Keratinocyte (primary cell): ENCODE measurements around the gene PKNOX2. TPM values are rescaled to one million over a fixed set of nuclear protein-coding genes. Genes with fewer than 3 reads are reported as not detected.

Experiments used
- DNase-seq: peaks from one replicate; pipeline ENCODE4 v3.0.0-alpha.2; 2011; ENCODE audit warnings: low read depth, missing footprints, low spot score
- FAIRE-seq: peaks from 2 replicates; lab custom pipeline; 2011; peaks lifted over from hg19 to GRCh38; lab: Jason Lieb, UNC
- H2AFZ ChIP-seq: 2 replicates; pipeline ENCODE4 v1.6.0; 2012; ENCODE audit warnings: low read length, control low read depth, inconsistent platforms; ENCODE audit not compliant: control insufficient read depth
- H3K27ac ChIP-seq: 2 replicates; pipeline ENCODE4 v1.5.1; 2011; ENCODE audit warnings: low read length; ENCODE audit not compliant: control insufficient read depth, insufficient read depth
- H3K27me3 ChIP-seq: 3 replicates; pipeline ENCODE4 v1.6.0; 2011; ENCODE audit warnings: low read length; ENCODE audit not compliant: control insufficient read depth, insufficient read depth; ENCODE audit errors: extremely low read depth
- H3K36me3 ChIP-seq, 2 experiments: 2 replicates in 1 of 2; 3 replicates in 1 of 2; pipeline ENCODE4 v1.5.1; 2011; ENCODE audit warnings: low read length in 2 of 2, mild to moderate bottlenecking in 1 of 2; ENCODE audit not compliant: control insufficient read depth in 2 of 2, insufficient read depth in 2 of 2; ENCODE audit errors: extremely low read depth in 1 of 2
- H3K4me1 ChIP-seq: 3 replicates; pipeline ENCODE4 v1.5.1; 2011; ENCODE audit warnings: low read length; ENCODE audit not compliant: control insufficient read depth, insufficient read depth; ENCODE audit errors: extremely low read depth
- H3K4me2 ChIP-seq: 3 replicates; pipeline ENCODE4 v1.6.0; 2011; ENCODE audit warnings: low read depth, low read length; ENCODE audit not compliant: control insufficient read depth, insufficient read depth; ENCODE audit errors: extremely low read depth
- H3K4me3 ChIP-seq, 3 experiments: fragments of 200-600 bp in 1 of 3; sonication (generic) in 1 of 3; 2 replicates in 2 of 3; 3 replicates in 1 of 3; pipeline ENCODE4 v1.5.1; 2011 to 2016; ENCODE audit warnings: low read length in 3 of 3, mild to moderate bottlenecking in 3 of 3, control low read depth in 2 of 3, inconsistent platforms in 1 of 3, low read depth in 1 of 3, mixed read lengths in 1 of 3, mixed run types in 1 of 3, moderate library complexity in 1 of 3; ENCODE audit not compliant: control insufficient read depth in 2 of 3, insufficient read depth in 2 of 3; ENCODE audit errors: extremely low read depth in 1 of 3
- H3K79me2 ChIP-seq: 2 replicates; pipeline ENCODE4 v1.6.0; 2012; ENCODE audit warnings: low read length; ENCODE audit not compliant: control insufficient read depth, insufficient read depth
- H3K9ac ChIP-seq: 3 replicates; pipeline ENCODE4 v1.6.0; 2011; ENCODE audit warnings: low read length; ENCODE audit not compliant: control insufficient read depth, insufficient read depth; ENCODE audit errors: extremely low read depth
- H3K9me1 ChIP-seq: 3 replicates; pipeline ENCODE4 v1.6.0; 2011; ENCODE audit warnings: low read length; ENCODE audit not compliant: control insufficient read depth, insufficient read depth; ENCODE audit errors: extremely low read depth
- H3K9me3 ChIP-seq: 2 replicates; pipeline ENCODE4 v1.5.1; 2012; ENCODE audit warnings: low read depth, low read length; ENCODE audit not compliant: control insufficient read depth
- H4K20me1 ChIP-seq: 3 replicates; pipeline ENCODE4 v1.6.0; 2011; ENCODE audit warnings: low read length; ENCODE audit not compliant: control insufficient read depth, insufficient read depth; ENCODE audit errors: extremely low read depth
- EZH2 ChIP-seq: IDR thresholded peaks from one replicate; pipeline ENCODE4 v1.6.1; 2012; ENCODE audit warnings: inconsistent platforms, mild to moderate bottlenecking, low read length, moderate library complexity
- dilution Hi-C: fragments of 300-500 bp; cut with MboI; formaldehyde crosslinking; loops from one replicate; pipeline ENCODE4 v1.7.0; 2020; ENCODE audit warnings: low sequenced_read_pairs; ENCODE audit not compliant: extremely low pct_ligation_motif_present
- polyA plus RNA-seq, 5 experiments: library from polyadenylated mRNA; depleted of rRNA in 3 of 5; stranded (reverse) in 3 of 5; stranded (forward) in 1 of 5; unstranded in 1 of 5; fragments of >200 nt; gene quantifications; 1 replicate in 1 of 5; 2 replicates in 3 of 5; 3 replicates in 1 of 5; pipeline versions ENCODE4 v1.2.1 to v1.2.3, GENCODE V29; 2011 to 2012; ENCODE audit warnings: missing spikeins in 2 of 5, low read depth in 1 of 5, low replicate concordance in 1 of 5
- TF ChIP-seq, protein P1 (sequence below), 3 experiments: IDR thresholded peaks in 1 of 3; conservative IDR thresholded peaks in 1 of 3; optimal IDR thresholded peaks in 1 of 3; 2 replicates in 2 of 3; 3 replicates in 1 of 3; pipeline versions ENCODE3 to v1.5.1; 2011; ENCODE audit warnings: low read length in 3 of 3, mild to moderate bottlenecking in 3 of 3, moderate library complexity in 2 of 3, control low read depth in 1 of 3, inconsistent platforms in 1 of 3; ENCODE audit not compliant: insufficient read depth in 2 of 3; ENCODE audit errors: extremely low read depth in 1 of 3

The PKNOX2 gene
- polyA plus RNA-seq, 1 donor (not counting 4 experiments of a cell fraction or from before 2014, with no cell fraction given), result 0.05 TPM

DNA sequence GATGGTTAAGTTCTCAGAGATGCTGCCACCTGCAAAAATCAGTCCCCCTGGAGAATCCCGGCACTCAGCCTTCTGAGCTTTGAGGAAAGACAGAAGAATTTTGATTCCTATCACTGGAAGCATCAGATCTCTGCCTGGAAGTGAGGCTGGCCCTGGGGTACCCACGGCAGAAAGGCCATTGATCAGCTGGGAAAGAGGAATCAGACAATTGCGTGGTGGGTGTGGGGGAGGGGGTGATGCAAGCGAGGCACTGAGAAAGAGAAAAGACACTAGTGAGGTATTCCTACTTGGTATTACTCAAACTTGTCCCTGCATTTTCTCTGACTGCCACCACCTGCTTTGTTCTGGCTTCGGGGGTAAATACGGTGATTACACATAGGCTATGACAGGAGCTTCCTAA, 235.4 kb downstream of the PKNOX2 start:
- FAIRE-seq (no peak), DNase-seq (no peak)
- Histone ChIP-seq H3K27me3 (peaks cover 18% of the 10 kb centered on the region), H3K4me3 (no peak overlapping the region), H3K79me2 (no peaks in the 10 kb centered on the region), H3K27ac (no peak overlapping the region), H3K36me3 (no peaks in the 10 kb centered on the region), H3K9me3 (no peaks in the 10 kb centered on the region), H4K20me1 (no peaks in the 10 kb centered on the region), H3K9me1 (no peaks in the 10 kb centered on the region), H2AFZ (no peak overlapping the region), H3K4me1 (no peaks in the 10 kb centered on the region), H3K4me2 (no peak overlapping the region), H3K9ac (no peak overlapping the region)
- TF ChIP-seq, protein P1, sequence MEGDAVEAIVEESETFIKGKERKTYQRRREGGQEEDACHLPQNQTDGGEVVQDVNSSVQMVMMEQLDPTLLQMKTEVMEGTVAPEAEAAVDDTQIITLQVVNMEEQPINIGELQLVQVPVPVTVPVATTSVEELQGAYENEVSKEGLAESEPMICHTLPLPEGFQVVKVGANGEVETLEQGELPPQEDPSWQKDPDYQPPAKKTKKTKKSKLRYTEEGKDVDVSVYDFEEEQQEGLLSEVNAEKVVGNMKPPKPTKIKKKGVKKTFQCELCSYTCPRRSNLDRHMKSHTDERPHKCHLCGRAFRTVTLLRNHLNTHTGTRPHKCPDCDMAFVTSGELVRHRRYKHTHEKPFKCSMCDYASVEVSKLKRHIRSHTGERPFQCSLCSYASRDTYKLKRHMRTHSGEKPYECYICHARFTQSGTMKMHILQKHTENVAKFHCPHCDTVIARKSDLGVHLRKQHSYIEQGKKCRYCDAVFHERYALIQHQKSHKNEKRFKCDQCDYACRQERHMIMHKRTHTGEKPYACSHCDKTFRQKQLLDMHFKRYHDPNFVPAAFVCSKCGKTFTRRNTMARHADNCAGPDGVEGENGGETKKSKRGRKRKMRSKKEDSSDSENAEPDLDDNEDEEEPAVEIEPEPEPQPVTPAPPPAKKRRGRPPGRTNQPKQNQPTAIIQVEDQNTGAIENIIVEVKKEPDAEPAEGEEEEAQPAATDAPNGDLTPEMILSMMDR (optimal IDR thresholded peaks at IDR 0.05 in 1 of 3, IDR thresholded peaks at IDR 0.05 in 1 of 3, conservative IDR thresholded peaks at IDR 0.05 in 1 of 3; ENCODE audit: extremely low read depth in 1 of 3, insufficient read depth in 2 of 3, low read length in 3 of 3), result no peak
- no peak for TF ChIP-seq EZH2
- dilution Hi-C loops, result no loop called here

- FAIRE-seq (no peak), DNase-seq (no peak)
- peaks cover 31% of the 10 kb centered on the region for H3K27me3 ChIP-seq
- no peak overlapping the region for H3K9ac ChIP-seq
- no peak overlapping the region for H3K27ac ChIP-seq
- no peak overlapping the region for H3K4me2 ChIP-seq
- dilution Hi-C loops, result no loop called here
- no peak overlapping the region for H3K4me3 ChIP-seq
- no peaks in the 10 kb centered on the region for H3K9me1 ChIP-seq
- no peaks in the 10 kb centered on the region for H3K36me3 ChIP-seq
- no peaks in the 10 kb centered on the region for H3K9me3 ChIP-seq
- H2AFZ ChIP-seq, result no peak overlapping the region
- no peak for TF ChIP-seq EZH2
- TF ChIP-seq, protein P1 (optimal IDR thresholded peaks at IDR 0.05 in 1 of 3, IDR thresholded peaks at IDR 0.05 in 1 of 3, conservative IDR thresholded peaks at IDR 0.05 in 1 of 3; ENCODE audit: extremely low read depth in 1 of 3, insufficient read depth in 2 of 3, low read length in 3 of 3), result no peak
- H4K20me1 ChIP-seq, result no peaks in the 10 kb centered on the region
- no peaks in the 10 kb centered on the region for H3K79me2 ChIP-seq
- H3K4me1 ChIP-seq, result no peaks in the 10 kb centered on the region
These were observed 236.7 kb downstream of the PKNOX2 start for GRCh38 chr11:125401235-125401634.
